HFF-Myc (cell line): ENCODE measurements around the gene FOXF1.

Experiments
- DNase-seq: peaks from one replicate; pipeline ENCODE4 v3.0.0-alpha.2; 2011; ENCODE audit warnings: low read depth; ENCODE audit errors: extremely low read depth
- H3K4me3 ChIP-seq: replicated peaks from 2 replicates; pipeline ENCODE4 v1.5.1; 2011; ENCODE audit warnings: low read depth, mild to moderate bottlenecking, control low read depth, low read length
- CTCF ChIP-seq: IDR thresholded peaks from 2 replicates; pipeline ENCODE4 v1.5.1; 2012; ENCODE audit warnings: mild to moderate bottlenecking, low read depth, low read length, control low read depth; ENCODE audit errors: missing control alignments

Gene FOXF1

DNA sequence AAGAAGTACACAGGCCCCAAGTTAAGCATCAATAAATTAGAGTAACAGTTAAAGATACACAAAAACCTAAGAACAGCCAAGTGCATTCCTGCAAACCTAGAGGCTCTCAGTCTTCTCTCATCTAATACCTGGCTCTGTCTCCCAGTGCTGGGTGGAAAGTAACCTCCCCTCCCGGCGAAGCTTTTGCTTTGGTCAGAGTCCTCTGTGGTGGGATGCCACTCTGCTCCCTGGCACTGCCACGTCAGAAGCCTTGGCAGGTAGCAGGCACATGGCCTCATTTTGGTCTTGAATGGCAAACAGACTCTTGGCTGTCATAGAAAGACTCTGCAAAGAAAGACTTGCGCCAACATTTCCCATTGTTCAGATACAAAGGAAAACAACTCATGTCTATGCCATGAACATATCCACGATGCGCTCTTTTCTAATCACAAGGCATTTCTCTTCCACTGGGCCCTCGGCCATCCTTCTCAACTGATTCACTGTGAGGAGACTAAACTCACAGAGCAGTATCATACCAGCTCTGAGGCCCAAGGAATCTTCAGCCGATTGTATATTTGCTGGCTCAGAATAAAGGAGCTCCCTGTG, 23.5 kb downstream of the FOXF1 start:
- H3K4me3 ChIP-seq: no peak overlapping the region
- TF ChIP-seq CTCF: no peak
- DNase-seq: no peak

DNA sequence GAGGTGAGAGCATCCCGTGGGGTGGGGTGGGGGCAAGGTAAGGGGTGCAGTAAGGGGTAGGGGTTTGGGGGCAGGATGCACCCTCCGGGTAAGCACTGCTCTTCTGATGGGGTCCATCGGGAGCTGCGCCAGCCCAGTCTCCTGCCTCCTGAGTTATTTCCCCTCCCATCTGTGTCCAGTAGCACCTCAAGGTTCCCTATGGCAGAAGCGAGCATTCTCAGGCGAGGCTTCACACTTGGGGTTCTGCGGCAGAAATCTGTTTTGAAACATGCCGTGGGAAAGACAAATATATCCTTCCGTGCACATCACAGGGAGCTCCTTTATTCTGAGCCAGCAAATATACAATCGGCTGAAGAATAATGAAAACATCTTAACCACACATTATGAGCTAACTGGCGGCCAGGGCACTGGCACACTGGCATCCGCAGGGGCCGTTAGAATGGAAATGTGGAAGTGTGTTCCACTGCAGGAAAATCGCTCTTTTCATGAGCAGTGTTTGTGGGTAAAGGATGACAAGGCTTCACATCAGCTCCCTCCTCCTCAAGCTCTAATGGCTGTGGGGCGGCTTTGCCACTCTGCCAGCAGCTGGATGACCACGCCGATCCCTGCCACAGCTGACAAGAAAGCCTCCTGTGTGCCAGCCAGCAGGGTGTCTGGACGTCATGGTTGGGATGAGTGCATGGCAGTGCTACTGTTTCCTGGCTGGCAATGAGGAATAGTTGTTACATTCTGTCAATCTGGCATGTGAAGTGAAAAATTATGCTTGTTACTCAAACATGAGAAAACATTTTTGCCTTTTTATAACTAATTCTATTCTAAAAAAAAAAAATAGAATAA, 24.7 kb downstream of the FOXF1 start:
- no peak for TF ChIP-seq CTCF
- DNase-seq: no peak
- no peak overlapping the region for H3K4me3 ChIP-seq

DNA sequence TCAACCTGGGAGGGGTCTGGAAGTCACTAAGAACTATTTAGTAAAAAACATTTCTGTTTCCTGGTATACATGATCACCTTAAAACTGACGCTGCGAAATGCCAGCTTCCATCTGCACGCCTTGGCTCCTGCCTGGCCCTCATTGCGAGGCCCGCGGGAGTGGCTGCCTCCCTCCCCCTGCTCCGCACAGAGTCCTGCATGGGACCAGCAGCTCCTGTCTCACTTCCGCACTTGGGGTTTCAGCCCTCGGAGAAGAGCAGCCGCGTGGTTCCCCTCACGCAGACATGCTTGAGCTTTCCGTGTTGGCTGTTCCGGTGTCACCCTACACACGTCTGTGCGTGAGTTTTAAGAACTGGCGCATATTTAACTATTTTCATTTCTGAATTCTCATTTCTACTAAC, 26.3 kb downstream of the FOXF1 start:
- no peak overlapping the region for H3K4me3 ChIP-seq
- TF ChIP-seq CTCF: no peak

GRCh38 chr16:86537486-86537885, 27.2 kb downstream of the FOXF1 start:
- no peak for DNase-seq
- H3K4me3 ChIP-seq: no peak overlapping the region
- TF ChIP-seq CTCF: no peak

More for the DNA sequence above, 26.3 kb downstream of the FOXF1 start:
- no peak for DNase-seq

DNA sequence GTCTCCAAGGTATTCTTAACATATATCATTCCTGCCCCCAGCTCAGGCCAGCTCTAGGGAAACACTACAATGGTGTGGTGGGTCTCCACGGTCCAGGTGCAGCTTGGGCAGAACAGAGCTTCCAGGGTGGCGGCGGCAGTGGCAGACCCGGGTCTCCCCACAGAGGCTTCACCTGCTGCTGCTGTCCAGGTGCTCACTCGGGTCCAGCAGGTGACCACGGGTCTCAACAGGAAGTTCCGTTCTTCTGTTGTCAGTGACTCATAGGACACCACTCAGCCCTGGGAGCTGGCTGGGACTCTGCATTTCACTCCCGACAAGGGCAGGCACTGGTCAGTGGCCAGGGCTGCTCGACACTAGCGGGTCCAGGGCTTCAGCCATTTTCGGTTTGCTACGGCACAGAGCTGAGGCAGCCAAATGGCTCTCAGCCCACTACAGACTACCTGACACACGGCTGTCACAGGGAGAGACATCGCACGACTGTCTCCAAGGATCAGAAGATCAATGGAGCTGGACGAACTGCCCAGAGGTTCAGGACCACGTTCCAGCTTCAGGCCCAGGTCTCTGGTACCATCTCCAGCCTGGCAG, 28.0 kb downstream of the FOXF1 start:
- H3K4me3 ChIP-seq: no peak overlapping the region
- no peak for DNase-seq
- TF ChIP-seq CTCF: no peak

DNA sequence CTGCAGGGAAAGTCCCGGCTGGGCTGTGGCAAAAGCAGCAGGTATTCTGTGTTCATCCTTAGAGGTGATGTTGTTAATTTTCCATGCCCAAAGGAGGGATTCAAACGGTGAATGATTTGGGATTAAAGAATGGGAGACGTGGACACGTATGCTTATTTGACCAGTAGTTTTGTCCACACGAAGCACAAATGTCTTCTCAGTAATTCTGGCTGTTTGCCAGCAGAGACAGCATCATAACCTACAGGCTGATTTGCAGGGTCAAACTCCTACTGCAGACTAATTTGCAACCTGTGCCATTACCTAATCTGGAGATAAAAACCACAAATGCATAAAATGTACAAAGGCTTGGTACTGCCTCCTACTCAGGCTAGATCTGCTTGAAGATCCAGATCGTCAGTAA, 30.6 kb downstream of the FOXF1 start:
- no peak overlapping the region for H3K4me3 ChIP-seq
- no peak for TF ChIP-seq CTCF
- no peak for DNase-seq
